Neural cell (in vitro differentiated cells): ENCODE measurements around the gene CYP27B1. TPM values are rescaled to one million over a fixed set of nuclear protein-coding genes. Genes with fewer than 3 reads are reported as not detected.

Source experiments
- H2AFZ ChIP-seq: fragments of 200-600, 300-800 bp; sonication (generic), shearing (Covaris generic); 2 replicates; pipeline ENCODE4 v1.6.0; 2014; ENCODE audit warnings: low read depth, mild to moderate bottlenecking, antibody characterized with exemption, low read length, moderate library complexity
- H3F3A ChIP-seq: fragments of 200-600 bp; shearing (Covaris generic); 2 replicates; pipeline ENCODE4 v1.6.1; 2016; ENCODE audit warnings: mild to moderate bottlenecking, moderate library complexity, mixed read lengths, antibody characterized with exemption, low read length; ENCODE audit not compliant: insufficient read depth, poor library complexity, severe bottlenecking
- H3K27ac ChIP-seq: fragments of 200-600, 300-800 bp; sonication (generic), shearing (Covaris generic); 2 replicates; pipeline ENCODE4 v1.5.1; 2014; ENCODE audit warnings: mild to moderate bottlenecking, low read length, moderate library complexity
- H3K27me3 ChIP-seq: fragments of 300-800, 200-600 bp; sonication (generic), shearing (Covaris generic); 2 replicates; pipeline ENCODE4 v1.6.0; 2014; ENCODE audit warnings: mild to moderate bottlenecking, low read depth, low read length, moderate library complexity; ENCODE audit not compliant: insufficient read depth
- H3K36me3 ChIP-seq: fragments of 300-800, 200-600 bp; sonication (generic), shearing (Covaris generic); 2 replicates; pipeline ENCODE4 v1.5.1; 2014; ENCODE audit warnings: mild to moderate bottlenecking, antibody characterized with exemption, low read length, moderate library complexity; ENCODE audit not compliant: insufficient read depth
- H3K4me2 ChIP-seq: fragments of 300-800, 200-600 bp; sonication (generic), shearing (Covaris generic); 2 replicates; pipeline ENCODE4 v1.6.0; 2014; ENCODE audit warnings: mild to moderate bottlenecking, low read length
- H3K4me3 ChIP-seq: fragments of 300-800, 200-600 bp; sonication (generic), shearing (Covaris generic); 2 replicates; pipeline ENCODE4 v1.5.1; 2014; ENCODE audit warnings: mild to moderate bottlenecking, low read length, moderate library complexity
- H3K79me2 ChIP-seq: fragments of 200-600 bp; shearing (Covaris generic); replicated peaks from 2 replicates; pipeline ENCODE4 v1.6.0; 2014; ENCODE audit warnings: mild to moderate bottlenecking, low read length, moderate library complexity; ENCODE audit not compliant: insufficient read depth
- H3K9ac ChIP-seq: fragments of 300-800, 200-600 bp; sonication (generic), shearing (Covaris generic); 2 replicates; pipeline ENCODE4 v1.6.1; 2016; ENCODE audit warnings: mild to moderate bottlenecking, low read length, mixed read lengths
- H3K9me2 ChIP-seq: fragments of 200-600 bp; shearing (Covaris generic); 2 replicates; pipeline ENCODE4 v1.6.1; 2016; ENCODE audit warnings: mild to moderate bottlenecking, low read length, mixed read lengths; ENCODE audit not compliant: insufficient read depth
- H3K9me3 ChIP-seq: fragments of 200-600, 300-800 bp; sonication (generic), shearing (Covaris generic); 2 replicates; pipeline ENCODE4 v1.6.1; 2016; ENCODE audit warnings: mild to moderate bottlenecking, mixed run types, low read length, moderate library complexity, mixed read lengths
- H4K20me1 ChIP-seq: fragments of 200-600 bp; shearing (Covaris generic); 2 replicates; pipeline ENCODE4 v1.6.1; 2016; ENCODE audit warnings: mild to moderate bottlenecking, mixed run types; ENCODE audit not compliant: insufficient read depth
- EP300 ChIP-seq: fragments of 450-650 bp; conservative IDR thresholded peaks from 2 replicates; pipeline ENCODE4 v1.6.1; 2014; ENCODE audit warnings: antibody characterized with exemption, mild to moderate bottlenecking, moderate library complexity; ENCODE audit not compliant: poor library complexity, severe bottlenecking
- EZH2 ChIP-seq: fragments of 200-600, 300-800 bp; shearing (Covaris generic), sonication (generic); IDR thresholded peaks from 2 replicates; pipeline ENCODE4 v1.6.1; 2014; ENCODE audit warnings: antibody characterized with exemption, low read length, borderline replicate concordance, mild to moderate bottlenecking; ENCODE audit not compliant: insufficient read depth, poor library complexity, severe bottlenecking
- MXI1 ChIP-seq: fragments of 450-650 bp; conservative IDR thresholded peaks from 2 replicates; pipeline ENCODE4 v1.6.1; 2014; ENCODE audit warnings: antibody characterized with exemption, mild to moderate bottlenecking; ENCODE audit not compliant: poor library complexity, severe bottlenecking
- POLR2AphosphoS5 ChIP-seq: IDR thresholded peaks from 2 replicates; pipeline ENCODE4 v1.6.1; 2012
- RAD21 ChIP-seq: fragments of 450-650 bp; conservative IDR thresholded peaks from 2 replicates; pipeline ENCODE4 v1.6.1; 2014; ENCODE audit warnings: antibody characterized with exemption, mild to moderate bottlenecking, moderate library complexity
- SMC3 ChIP-seq: fragments of 450-650 bp; conservative IDR thresholded peaks from 2 replicates; pipeline ENCODE4 v1.6.1; 2014; ENCODE audit warnings: antibody characterized with exemption, mild to moderate bottlenecking, moderate library complexity; ENCODE audit not compliant: poor library complexity
- TAF1 ChIP-seq: IDR thresholded peaks from 2 replicates; pipeline ENCODE4 v1.6.1; 2012; ENCODE audit warnings: low read depth
- polyA plus RNA-seq: library from polyadenylated mRNA; depleted of rRNA; stranded (reverse); fragments of >200 nt; gene quantifications from 2 replicates; pipeline ENCODE4 v1.2.3, GENCODE V29; 2014
- TF ChIP-seq, protein P1 (sequence below): IDR thresholded peaks from 2 replicates; pipeline ENCODE4 v1.6.1; 2012; ENCODE audit warnings: borderline replicate concordance
- TF ChIP-seq, protein P2 (sequence below): fragments of 450-650 bp; IDR thresholded peaks from 2 replicates; pipeline ENCODE4 v1.5.1; 2014; ENCODE audit warnings: antibody characterized with exemption, mild to moderate bottlenecking, moderate library complexity; ENCODE audit not compliant: poor library complexity, severe bottlenecking

Gene CYP27B1
- polyA plus RNA-seq, 1 donor from 2014 or later = 1.4 TPM

GRCh38 chr12:57763881-57764661 is 2.8 kb downstream of the CYP27B1 start (continued):
- no peak for TF ChIP-seq MXI1
- TF ChIP-seq EZH2 = no peak
- TF ChIP-seq EP300 = no peak

GRCh38 chr12:57762463-57762862 is 4.4 kb downstream of the CYP27B1 start:
- Histone ChIP-seq H3K9me2 (no peaks in the 10 kb centered on the region), H3K27ac (no peak overlapping the region), H3K36me3 (no peaks in the 10 kb centered on the region), H2AFZ (no peak overlapping the region), H3K4me2 (no peak overlapping the region), H3K79me2 (no peaks in the 10 kb centered on the region), H3K4me3 (no peak overlapping the region), H3K9ac (no peak overlapping the region), H3K27me3 (peaks cover 52% of the 10 kb centered on the region), H3F3A (no peaks in the 10 kb centered on the region), H3K9me3 (no peaks in the 10 kb centered on the region), H4K20me1 (no peaks in the 10 kb centered on the region)
- TF ChIP-seq, protein P1, sequence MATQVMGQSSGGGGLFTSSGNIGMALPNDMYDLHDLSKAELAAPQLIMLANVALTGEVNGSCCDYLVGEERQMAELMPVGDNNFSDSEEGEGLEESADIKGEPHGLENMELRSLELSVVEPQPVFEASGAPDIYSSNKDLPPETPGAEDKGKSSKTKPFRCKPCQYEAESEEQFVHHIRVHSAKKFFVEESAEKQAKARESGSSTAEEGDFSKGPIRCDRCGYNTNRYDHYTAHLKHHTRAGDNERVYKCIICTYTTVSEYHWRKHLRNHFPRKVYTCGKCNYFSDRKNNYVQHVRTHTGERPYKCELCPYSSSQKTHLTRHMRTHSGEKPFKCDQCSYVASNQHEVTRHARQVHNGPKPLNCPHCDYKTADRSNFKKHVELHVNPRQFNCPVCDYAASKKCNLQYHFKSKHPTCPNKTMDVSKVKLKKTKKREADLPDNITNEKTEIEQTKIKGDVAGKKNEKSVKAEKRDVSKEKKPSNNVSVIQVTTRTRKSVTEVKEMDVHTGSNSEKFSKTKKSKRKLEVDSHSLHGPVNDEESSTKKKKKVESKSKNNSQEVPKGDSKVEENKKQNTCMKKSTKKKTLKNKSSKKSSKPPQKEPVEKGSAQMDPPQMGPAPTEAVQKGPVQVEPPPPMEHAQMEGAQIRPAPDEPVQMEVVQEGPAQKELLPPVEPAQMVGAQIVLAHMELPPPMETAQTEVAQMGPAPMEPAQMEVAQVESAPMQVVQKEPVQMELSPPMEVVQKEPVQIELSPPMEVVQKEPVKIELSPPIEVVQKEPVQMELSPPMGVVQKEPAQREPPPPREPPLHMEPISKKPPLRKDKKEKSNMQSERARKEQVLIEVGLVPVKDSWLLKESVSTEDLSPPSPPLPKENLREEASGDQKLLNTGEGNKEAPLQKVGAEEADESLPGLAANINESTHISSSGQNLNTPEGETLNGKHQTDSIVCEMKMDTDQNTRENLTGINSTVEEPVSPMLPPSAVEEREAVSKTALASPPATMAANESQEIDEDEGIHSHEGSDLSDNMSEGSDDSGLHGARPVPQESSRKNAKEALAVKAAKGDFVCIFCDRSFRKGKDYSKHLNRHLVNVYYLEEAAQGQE = no peak
- TF ChIP-seq RAD21 = no peak
- TF ChIP-seq, protein P2, sequence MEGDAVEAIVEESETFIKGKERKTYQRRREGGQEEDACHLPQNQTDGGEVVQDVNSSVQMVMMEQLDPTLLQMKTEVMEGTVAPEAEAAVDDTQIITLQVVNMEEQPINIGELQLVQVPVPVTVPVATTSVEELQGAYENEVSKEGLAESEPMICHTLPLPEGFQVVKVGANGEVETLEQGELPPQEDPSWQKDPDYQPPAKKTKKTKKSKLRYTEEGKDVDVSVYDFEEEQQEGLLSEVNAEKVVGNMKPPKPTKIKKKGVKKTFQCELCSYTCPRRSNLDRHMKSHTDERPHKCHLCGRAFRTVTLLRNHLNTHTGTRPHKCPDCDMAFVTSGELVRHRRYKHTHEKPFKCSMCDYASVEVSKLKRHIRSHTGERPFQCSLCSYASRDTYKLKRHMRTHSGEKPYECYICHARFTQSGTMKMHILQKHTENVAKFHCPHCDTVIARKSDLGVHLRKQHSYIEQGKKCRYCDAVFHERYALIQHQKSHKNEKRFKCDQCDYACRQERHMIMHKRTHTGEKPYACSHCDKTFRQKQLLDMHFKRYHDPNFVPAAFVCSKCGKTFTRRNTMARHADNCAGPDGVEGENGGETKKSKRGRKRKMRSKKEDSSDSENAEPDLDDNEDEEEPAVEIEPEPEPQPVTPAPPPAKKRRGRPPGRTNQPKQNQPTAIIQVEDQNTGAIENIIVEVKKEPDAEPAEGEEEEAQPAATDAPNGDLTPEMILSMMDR = no peak
- no peak for TF ChIP-seq POLR2AphosphoS5
- no peak for TF ChIP-seq EP300
- TF ChIP-seq SMC3 = no peak
- TF ChIP-seq MXI1 = no peak
- no peak for TF ChIP-seq TAF1
- TF ChIP-seq EZH2 = no peak

GRCh38 chr12:57761391-57761998 is 5.4 kb downstream of the CYP27B1 start:
- no peak overlapping the region for H3K4me2 ChIP-seq
- H2AFZ ChIP-seq = no peak overlapping the region
- no peaks in the 10 kb centered on the region for H3F3A ChIP-seq
- no peak overlapping the region for H3K9ac ChIP-seq
- TF ChIP-seq SMC3 (no peak), POLR2AphosphoS5 (no peak), MXI1 (no peak), TAF1 (no peak), RAD21 (no peak), EP300 (no peak), EZH2 (no peak)
- TF ChIP-seq, protein P2 = no peak
- TF ChIP-seq, protein P1 = no peak
- H4K20me1 ChIP-seq = no peaks in the 10 kb centered on the region
- H3K36me3 ChIP-seq = no peaks in the 10 kb centered on the region
- H3K9me3 ChIP-seq = no peaks in the 10 kb centered on the region
- peaks cover 43% of the 10 kb centered on the region for H3K27me3 ChIP-seq
- no peaks in the 10 kb centered on the region for H3K9me2 ChIP-seq
- H3K79me2 ChIP-seq = no peaks in the 10 kb centered on the region
- no peak overlapping the region for H3K27ac ChIP-seq
- no peak overlapping the region for H3K4me3 ChIP-seq
